Measurements from ENCODE around the gene ATP2C2.

DNA sequence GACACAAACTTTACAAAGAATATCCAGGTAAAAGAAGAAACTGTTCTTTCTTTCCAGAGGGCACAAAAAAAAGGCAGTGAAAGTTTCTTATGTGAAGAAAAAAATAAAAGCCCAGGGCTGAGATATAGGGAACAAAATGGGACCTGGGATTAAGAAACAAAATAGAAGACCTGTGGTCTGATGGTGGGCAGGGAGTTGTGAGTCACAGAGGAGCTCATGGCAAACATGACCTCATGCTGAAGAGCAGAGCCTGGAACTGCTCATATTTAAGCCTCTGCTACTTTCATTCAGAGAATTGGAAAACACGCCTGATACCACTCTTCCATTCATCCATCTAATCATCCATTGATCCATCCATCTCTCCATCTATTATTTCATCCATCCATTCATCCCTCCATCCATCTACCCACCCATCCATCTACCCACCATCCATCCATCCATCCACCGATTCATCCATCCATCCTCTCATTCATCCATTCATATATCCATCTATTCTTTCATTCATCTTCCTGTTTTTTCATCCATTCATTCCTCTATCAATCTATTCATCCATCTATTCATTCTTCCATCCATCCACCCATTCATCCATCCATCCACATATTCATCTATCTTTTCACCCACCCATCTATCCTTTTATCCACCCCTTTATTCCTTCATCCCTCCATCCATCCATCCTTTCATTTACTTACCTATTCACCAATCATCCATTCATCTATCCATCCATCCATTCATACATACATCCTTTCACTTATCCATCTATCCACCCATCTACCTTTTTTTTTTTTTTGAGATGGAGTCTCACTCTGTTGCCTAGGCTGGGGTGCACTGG is 43.7 kb upstream of the ATP2C2 start:
- TF ChIP-seq, protein P1, sequence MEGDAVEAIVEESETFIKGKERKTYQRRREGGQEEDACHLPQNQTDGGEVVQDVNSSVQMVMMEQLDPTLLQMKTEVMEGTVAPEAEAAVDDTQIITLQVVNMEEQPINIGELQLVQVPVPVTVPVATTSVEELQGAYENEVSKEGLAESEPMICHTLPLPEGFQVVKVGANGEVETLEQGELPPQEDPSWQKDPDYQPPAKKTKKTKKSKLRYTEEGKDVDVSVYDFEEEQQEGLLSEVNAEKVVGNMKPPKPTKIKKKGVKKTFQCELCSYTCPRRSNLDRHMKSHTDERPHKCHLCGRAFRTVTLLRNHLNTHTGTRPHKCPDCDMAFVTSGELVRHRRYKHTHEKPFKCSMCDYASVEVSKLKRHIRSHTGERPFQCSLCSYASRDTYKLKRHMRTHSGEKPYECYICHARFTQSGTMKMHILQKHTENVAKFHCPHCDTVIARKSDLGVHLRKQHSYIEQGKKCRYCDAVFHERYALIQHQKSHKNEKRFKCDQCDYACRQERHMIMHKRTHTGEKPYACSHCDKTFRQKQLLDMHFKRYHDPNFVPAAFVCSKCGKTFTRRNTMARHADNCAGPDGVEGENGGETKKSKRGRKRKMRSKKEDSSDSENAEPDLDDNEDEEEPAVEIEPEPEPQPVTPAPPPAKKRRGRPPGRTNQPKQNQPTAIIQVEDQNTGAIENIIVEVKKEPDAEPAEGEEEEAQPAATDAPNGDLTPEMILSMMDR (IDR thresholded peaks at IDR 0.05): no peak
- no peak for TF ChIP-seq POLR2A (IDR thresholded peaks at IDR 0.05)
